ENCODE data around the gene PGGHG. TPM values are rescaled to one million over a fixed set of nuclear protein-coding genes. Genes with fewer than 3 reads are reported as not detected.
"Not testable (repeated sequence)": the region's sequence is repeated elsewhere in the genome, so short reads cannot be mapped to it uniquely, and the experiment has no call there.

The PGGHG gene
- total RNA-seq, 1 donor from 2014 or later: 32.5 TPM

GRCh38 chr11:324156-324555 is 35.2 kb downstream of the PGGHG start:
- Mint-ChIP-seq H3K4me1 (ENCODE audit: unreplicated experiment) (peaks cover 33% of the 10 kb centered on the region), H3K27ac (peak overlapping the region; percentile 76), H3K4me3 (peak overlapping the region; percentile 69), H3K36me3 (no peaks in the 10 kb centered on the region), H3K27me3 (no peaks in the 10 kb centered on the region), H3K9me3 (peaks cover under 1% of the 10 kb centered on the region)
- no peak for TF ChIP-seq CTCF (conservative IDR thresholded peaks at IDR 0.05)
- DNase-seq (ENCODE audit: extremely low spot score, unreplicated experiment): no peak

- Mint-ChIP-seq H3K27ac (peak overlapping the region; percentile 76), H3K4me1 (ENCODE audit: unreplicated experiment) (peaks cover 36% of the 10 kb centered on the region), H3K4me3 (peak overlapping the region; percentile 69)
- H3K27me3 Mint-ChIP-seq; H3K9me3 Mint-ChIP-seq; DNase-seq (ENCODE audit: extremely low spot score, unreplicated experiment); H3K36me3 Mint-ChIP-seq: not testable (repeated sequence)
These were observed 35.9 kb downstream of the PGGHG start for GRCh38 chr11:324593-325517.

- H3K27ac Mint-ChIP-seq: peak overlapping the region; percentile 64
- H3K27me3 Mint-ChIP-seq: no peaks in the 10 kb centered on the region
- no peak for DNase-seq (ENCODE audit: extremely low spot score, unreplicated experiment)
- peaks cover 6% of the 10 kb centered on the region for H3K9me3 Mint-ChIP-seq
- no peak overlapping the region for H3K4me3 Mint-ChIP-seq
- TF ChIP-seq CTCF (conservative IDR thresholded peaks at IDR 0.05): no peak
- peaks cover 33% of the 10 kb centered on the region for H3K4me1 Mint-ChIP-seq (ENCODE audit: unreplicated experiment)
- H3K36me3 Mint-ChIP-seq: no peaks in the 10 kb centered on the region
These were observed 37.1 kb downstream of the PGGHG start for GRCh38 chr11:325796-326591.

GRCh38 chr11:326592-326841 is 37.6 kb downstream of the PGGHG start:
- no peak for TF ChIP-seq CTCF (conservative IDR thresholded peaks at IDR 0.05)
- Mint-ChIP-seq H3K4me3 (no peak overlapping the region), H3K27me3 (no peaks in the 10 kb centered on the region), H3K27ac (no peak overlapping the region), H3K9me3 (peaks cover 6% of the 10 kb centered on the region), H3K4me1 (ENCODE audit: unreplicated experiment) (peaks cover 33% of the 10 kb centered on the region), H3K36me3 (no peaks in the 10 kb centered on the region)
- no peak for DNase-seq (ENCODE audit: extremely low spot score, unreplicated experiment)

GRCh38 chr11:326842-327580 is 38.1 kb downstream of the PGGHG start:
- peaks cover 6% of the 10 kb centered on the region for H3K9me3 Mint-ChIP-seq
- DNase-seq (ENCODE audit: extremely low spot score, unreplicated experiment): no peak
- peaks cover 33% of the 10 kb centered on the region for H3K4me1 Mint-ChIP-seq (ENCODE audit: unreplicated experiment)
- H3K27ac Mint-ChIP-seq: no peak overlapping the region
- H3K36me3 Mint-ChIP-seq: no peaks in the 10 kb centered on the region
- H3K4me3 Mint-ChIP-seq: no peak overlapping the region
- no peak for TF ChIP-seq CTCF (conservative IDR thresholded peaks at IDR 0.05)
- H3K27me3 Mint-ChIP-seq: no peaks in the 10 kb centered on the region

Measured in type B pancreatic cell (in vitro differentiated cells).